ENCODE measurements around the gene PLCH2.

PLCH2 gene

GRCh38 chr1:2480236-2480985 lies 4.3 kb downstream of the PLCH2 start:
- no peak for DNase-seq

- DNase-seq, result no peak
Measured at GRCh38 chr1:2480986-2481364, 4.9 kb downstream of the PLCH2 start.

GRCh38 chr1:2481885-2482284 lies 5.8 kb downstream of the PLCH2 start:
- no peak for DNase-seq

- DNase-seq, result no peak
Measured at GRCh38 chr1:2482588-2482987, 6.5 kb downstream of the PLCH2 start.

- no peak for DNase-seq
Measured at GRCh38 chr1:2483026-2483425, 6.9 kb downstream of the PLCH2 start.

- no peak for DNase-seq
Measured at GRCh38 chr1:2483970-2484369, 7.9 kb downstream of the PLCH2 start.

- no peak for DNase-seq
Measured at GRCh38 chr1:2486041-2486440, 10.0 kb downstream of the PLCH2 start.

GRCh38 chr1:2486558-2486957 lies 10.5 kb downstream of the PLCH2 start:
- no peak for DNase-seq

- no peak for DNase-seq
Measured at GRCh38 chr1:2488688-2489087, 12.6 kb downstream of the PLCH2 start.

- no peak for DNase-seq
Measured at GRCh38 chr1:2489615-2490014, 13.5 kb downstream of the PLCH2 start.

GRCh38 chr1:2492091-2492490 lies 16.0 kb downstream of the PLCH2 start:
- DNase-seq, result no peak

- DNase-seq, result no peak
Measured at GRCh38 chr1:2493218-2493617, 17.1 kb downstream of the PLCH2 start.

GRCh38 chr1:2493691-2494322 lies 17.7 kb downstream of the PLCH2 start:
- DNase-seq, result peak in 1 of 5 experiments; percentile 16

GRCh38 chr1:2494323-2494693 lies 18.2 kb downstream of the PLCH2 start:
- no peak for DNase-seq

- no peak for DNase-seq
Measured at GRCh38 chr1:2495026-2495425, 18.9 kb downstream of the PLCH2 start.

- DNase-seq, result no peak
Measured at GRCh38 chr1:2495546-2495945, 19.5 kb downstream of the PLCH2 start.

GRCh38 chr1:2496087-2496622 lies 20.1 kb downstream of the PLCH2 start:
- peak in 2 of 5 experiments; percentile 41 to 43 for DNase-seq

GRCh38 chr1:2496746-2497145 lies 20.7 kb downstream of the PLCH2 start:
- DNase-seq, result no peak

GRCh38 chr1:2497891-2498290 lies 21.8 kb downstream of the PLCH2 start:
- DNase-seq, result no peak

GRCh38 chr1:2498648-2499047 lies 22.6 kb downstream of the PLCH2 start:
- no peak for DNase-seq

- no peak for DNase-seq
Measured at GRCh38 chr1:2499260-2499659, 23.2 kb downstream of the PLCH2 start.

GRCh38 chr1:2499986-2500596 lies 24.0 kb downstream of the PLCH2 start:
- peak in 1 of 5 experiments; percentile 66 for DNase-seq

- DNase-seq, result no peak
Measured at GRCh38 chr1:2501041-2501819, 25.1 kb downstream of the PLCH2 start.
